Fibroblast of mammary gland (primary cell): Measurements from ENCODE around the gene RNASE7.

Source experiments
- DNase-seq: peaks from one replicate; pipeline ENCODE4 v3.0.0-alpha.2; 2010; ENCODE audit warnings: low read depth
- H3K4me3 ChIP-seq: 2 replicates; pipeline ENCODE4 v1.5.1; 2011; ENCODE audit warnings: low read depth, mild to moderate bottlenecking, low read length, moderate library complexity; ENCODE audit not compliant: control insufficient read depth
- TF ChIP-seq, protein P1 (sequence below): conservative IDR thresholded peaks from 2 replicates; pipeline ENCODE4 v1.5.1; 2011; ENCODE audit warnings: low read depth, low read length, inconsistent platforms; ENCODE audit not compliant: control insufficient read depth, insufficient read depth

RNASE7 gene

DNA sequence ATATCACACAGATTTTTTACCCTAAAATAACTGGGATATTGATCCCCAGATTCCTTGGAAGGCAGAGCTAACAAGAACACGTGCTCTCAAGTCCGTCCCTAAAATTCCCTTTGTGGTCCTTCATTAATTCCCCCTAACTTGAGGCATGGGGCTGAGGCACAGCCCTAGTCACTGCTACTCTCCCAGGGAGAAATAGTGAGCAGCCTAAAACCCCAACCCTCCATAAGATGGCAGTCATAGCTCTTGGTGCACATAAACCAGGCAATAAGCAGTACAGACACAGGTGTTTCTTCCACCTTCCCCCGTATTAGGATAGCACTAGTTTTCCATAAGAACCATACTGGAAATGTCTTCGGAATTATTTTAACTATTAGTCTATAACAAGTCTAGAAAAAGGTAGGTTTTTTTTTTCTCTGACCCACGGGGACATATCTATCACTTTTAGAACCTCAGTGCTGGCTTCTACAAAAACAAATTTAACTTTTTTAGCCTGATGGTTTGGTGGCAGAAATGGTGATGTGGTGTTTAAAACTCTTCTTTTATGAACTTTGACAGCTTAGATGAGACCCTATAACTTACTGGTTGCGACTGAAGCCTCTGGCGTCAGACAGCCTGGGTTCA lies 24.8 kb downstream of the RNASE7 start:
- DNase-seq, result no peak

DNA sequence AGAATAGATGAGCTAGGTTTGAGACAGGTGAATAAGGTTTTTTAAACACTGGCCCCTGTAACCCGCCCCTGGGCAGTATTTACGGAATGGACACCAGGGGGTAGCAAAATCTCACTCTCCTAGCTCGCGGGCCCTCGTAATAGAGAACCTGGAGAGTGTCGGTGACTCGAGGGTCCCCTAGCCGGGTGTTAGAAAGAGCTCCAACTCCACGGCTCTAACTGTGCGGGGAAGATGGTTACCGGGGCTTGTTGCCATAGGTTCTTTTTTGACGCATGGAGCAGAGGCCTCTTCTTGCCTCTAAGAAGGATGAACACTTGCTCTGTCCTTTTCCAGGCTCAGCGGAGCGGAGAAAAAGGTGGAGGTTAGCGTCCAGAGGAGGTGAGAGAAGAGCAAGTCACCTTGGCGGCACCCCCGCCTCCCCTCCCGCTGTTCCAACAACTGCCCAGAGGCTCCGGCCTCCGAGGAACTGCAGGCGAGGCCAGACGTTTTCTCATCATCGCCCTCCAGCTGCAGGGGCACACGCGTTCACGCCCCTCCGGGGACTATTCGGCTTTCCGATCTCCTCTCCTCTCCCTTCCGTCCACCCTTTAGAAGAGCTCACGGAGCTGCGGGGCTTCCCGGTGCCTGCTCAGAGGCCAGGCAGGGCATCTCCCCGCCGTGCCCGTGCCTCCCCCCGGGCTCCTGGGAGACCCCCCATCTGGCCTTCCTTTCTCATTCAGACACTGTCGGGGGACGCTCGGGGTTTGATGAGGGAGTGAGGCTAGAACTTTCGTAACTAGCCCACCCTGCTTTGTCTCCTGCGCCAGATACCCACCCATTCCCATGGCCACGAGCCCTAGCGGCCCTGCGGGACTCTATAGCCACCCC lies 26.6 kb downstream of the RNASE7 start:
- TF ChIP-seq, protein P1, sequence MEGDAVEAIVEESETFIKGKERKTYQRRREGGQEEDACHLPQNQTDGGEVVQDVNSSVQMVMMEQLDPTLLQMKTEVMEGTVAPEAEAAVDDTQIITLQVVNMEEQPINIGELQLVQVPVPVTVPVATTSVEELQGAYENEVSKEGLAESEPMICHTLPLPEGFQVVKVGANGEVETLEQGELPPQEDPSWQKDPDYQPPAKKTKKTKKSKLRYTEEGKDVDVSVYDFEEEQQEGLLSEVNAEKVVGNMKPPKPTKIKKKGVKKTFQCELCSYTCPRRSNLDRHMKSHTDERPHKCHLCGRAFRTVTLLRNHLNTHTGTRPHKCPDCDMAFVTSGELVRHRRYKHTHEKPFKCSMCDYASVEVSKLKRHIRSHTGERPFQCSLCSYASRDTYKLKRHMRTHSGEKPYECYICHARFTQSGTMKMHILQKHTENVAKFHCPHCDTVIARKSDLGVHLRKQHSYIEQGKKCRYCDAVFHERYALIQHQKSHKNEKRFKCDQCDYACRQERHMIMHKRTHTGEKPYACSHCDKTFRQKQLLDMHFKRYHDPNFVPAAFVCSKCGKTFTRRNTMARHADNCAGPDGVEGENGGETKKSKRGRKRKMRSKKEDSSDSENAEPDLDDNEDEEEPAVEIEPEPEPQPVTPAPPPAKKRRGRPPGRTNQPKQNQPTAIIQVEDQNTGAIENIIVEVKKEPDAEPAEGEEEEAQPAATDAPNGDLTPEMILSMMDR, result peak; percentile 68
- H3K4me3 ChIP-seq, result peak overlapping the region; percentile 56
- peak; percentile 63 for DNase-seq

More for the DNA sequence above, 24.8 kb downstream of the RNASE7 start:
- H3K4me3 ChIP-seq, result no peak overlapping the region
- TF ChIP-seq, protein P1, result peak; percentile 31

DNA sequence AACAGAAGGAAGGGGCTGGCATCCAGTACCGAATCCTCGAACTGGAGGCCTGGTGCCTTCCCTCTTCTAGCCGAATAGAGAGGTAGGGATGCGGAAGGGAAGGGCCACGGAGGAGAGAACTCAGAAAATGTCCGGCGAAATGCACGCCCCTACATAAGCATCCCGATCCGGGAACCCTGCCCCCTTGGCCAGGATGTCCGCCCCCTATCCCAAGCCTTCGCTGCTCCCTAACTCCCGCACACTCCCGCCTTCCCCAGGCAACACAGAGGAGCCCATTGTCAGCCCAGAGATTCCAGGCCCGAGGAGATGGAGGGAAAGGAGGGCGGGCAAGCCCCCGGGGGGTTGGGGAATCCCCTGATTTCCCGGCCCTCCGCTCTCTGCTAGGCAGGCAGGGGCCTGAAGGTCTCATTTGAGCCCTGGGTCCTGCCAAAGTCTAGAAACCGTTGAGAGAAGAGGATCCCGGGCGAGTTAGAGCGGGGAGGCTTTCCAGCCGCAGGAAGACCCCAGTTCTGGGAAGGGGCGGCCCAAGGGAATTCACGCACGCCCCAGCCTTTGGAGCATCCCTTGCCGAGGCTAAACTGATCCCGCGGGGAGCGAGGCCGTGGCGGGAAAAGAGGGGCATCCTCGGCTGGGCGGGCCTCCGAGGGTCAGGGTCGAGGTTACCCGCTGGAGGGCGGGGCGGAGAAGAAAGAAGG lies 27.4 kb downstream of the RNASE7 start:
- H3K4me3 ChIP-seq, result peak overlapping the region; percentile 56
- TF ChIP-seq, protein P1, result no peak
- DNase-seq, result no peak

DNA sequence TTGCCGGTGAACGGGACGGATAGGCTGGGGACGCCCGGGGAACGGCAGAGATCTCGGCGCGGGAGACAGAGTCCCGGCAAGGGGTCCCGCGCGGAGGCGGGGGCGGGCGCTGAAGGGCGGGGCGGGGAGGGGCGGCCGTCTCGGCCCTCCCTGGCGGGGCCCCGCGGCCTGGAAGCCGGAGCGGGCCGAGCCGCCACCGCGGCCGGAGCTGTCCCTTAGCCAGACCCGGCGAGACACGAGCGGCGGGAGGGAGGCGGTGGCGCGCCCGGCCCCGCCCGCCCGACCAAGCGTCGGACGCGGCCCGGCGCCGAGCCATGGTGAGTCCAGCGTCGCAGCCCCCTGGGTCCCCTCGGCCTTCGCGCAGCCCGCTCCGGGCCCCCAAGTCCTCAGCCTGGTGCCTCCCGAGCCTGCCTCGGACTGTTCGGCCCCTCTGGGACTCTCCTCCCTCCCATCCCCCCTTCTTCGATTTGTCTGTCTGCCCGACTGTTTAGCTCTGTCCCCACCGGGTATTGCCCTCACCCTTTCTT lies 28.0 kb downstream of the RNASE7 start, which contains the start of gene ARHGEF40:
Gene ARHGEF40 (plus strand): TSS at position 222 of the 527 bp plus-strand sequence. CDS start 93 bp downstream, at position 315.
- H3K4me3 ChIP-seq, result peak within 1 kb of the TSS; percentile 77
- no peak for DNase-seq
- TF ChIP-seq, protein P1, result no peak

DNA sequence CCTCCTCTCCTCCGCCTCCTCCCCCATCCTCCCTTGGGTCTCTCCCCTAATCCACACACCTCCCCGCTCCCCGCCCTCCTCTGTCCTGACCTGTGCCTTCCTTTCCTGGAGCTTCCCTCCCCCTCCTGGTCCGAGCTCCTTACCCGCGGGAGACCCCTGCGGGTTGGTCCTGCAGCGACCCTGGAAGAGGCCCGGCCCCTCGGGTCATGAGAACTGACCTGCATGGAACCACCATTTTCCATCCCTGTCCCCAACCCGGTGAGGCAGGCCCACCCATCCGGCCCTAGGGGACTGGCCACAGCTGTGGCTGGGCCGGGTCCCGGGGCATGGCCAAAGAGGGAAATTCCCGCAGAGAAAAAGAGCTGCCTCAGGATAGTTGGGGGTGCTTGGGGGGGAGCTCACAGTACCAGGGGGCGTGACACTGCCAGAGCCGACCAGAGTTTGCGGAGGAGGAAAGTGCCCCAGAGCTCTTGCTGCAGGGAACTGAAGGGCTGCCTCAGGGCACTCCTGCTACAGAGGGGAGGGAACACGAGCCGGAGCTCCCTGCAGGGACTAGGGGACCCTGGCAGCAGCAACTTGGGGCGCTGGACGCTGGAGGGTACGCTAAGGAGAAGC lies 28.6 kb downstream of the RNASE7 start:
- TF ChIP-seq, protein P1, result no peak
- DNase-seq, result peak; percentile 66
- H3K4me3 ChIP-seq, result peak overlapping the region; percentile 77
